ENCODE data around the gene HOXA7.
A peak's percentile ranks its signal among the peaks of the same experiment; 100 is the strongest.

DNA sequence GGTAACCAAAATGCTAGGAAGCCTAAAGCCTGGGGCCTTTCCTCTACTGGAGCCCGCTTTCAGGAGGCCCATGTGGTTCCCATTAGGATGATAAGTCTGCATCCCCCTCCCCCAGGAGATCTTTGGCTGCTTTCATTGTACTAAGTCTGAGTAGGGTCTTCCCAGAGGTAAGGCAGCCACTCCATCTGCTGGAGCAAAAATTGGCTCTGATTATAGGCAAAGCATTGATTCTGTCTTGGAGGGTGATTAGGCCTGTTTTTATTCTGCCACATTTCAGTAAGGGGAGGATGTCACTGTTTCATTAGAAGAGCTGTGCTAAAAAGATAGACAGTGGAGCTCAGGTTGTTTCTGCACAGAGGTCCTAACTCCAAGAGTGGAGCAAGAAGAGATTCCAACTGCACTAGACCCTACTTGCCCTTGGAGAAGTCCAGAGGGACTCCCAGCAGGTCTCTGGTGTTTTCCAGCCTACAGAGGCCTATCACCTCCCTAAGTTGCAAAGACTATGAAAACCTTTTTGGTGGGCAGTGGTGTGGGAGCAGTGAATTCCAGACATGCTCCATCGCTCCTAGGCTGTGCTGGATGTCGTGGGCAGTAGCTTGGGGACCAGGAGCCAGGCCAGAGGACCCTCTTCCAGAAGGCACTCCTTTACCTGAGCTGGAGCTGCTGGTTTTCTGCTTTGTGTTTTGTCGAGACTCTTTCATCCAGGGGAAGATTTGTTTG lies 46.8 kb downstream of the HOXA7 start:
- TF ChIP-seq POLR2A (IDR thresholded peaks at IDR 0.05; ENCODE audit: control extremely low read depth in 1 of 2, low read depth in 2 of 2, low read length in 2 of 2) (no peak), TEAD4 (IDR thresholded peaks at IDR 0.05; ENCODE audit: low read depth, low read length) (no peak), SIX5 (IDR thresholded peaks at IDR 0.05; ENCODE audit: low read depth, low read length) (no peak), BCL11A (IDR thresholded peaks at IDR 0.05; ENCODE audit: low read depth in 2 of 2, low read length in 2 of 2) (no peak), HDAC2 (IDR thresholded peaks at IDR 0.05; ENCODE audit: borderline replicate concordance in 1 of 2, low read depth in 2 of 2, low read length in 2 of 2) (no peak), KDM1A (IDR thresholded peaks at IDR 0.05; ENCODE audit: borderline replicate concordance, low read length) (no peak), JUND (IDR thresholded peaks at IDR 0.05; ENCODE audit: low read length) (no peak), CEBPB (IDR thresholded peaks at IDR 0.05; ENCODE audit: low read depth, low read length) (no peak), MAX (IDR thresholded peaks at IDR 0.05) (no peak), SUZ12 (IDR thresholded peaks at IDR 0.05; ENCODE audit: low read length) (peak; percentile 65; the same call in 1 of the 2 replicates), HDAC6 (IDR thresholded peaks at IDR 0.05; ENCODE audit: low read depth, low read length) (no peak), EP300 (IDR thresholded peaks at IDR 0.05; ENCODE audit: borderline replicate concordance in 1 of 2, low read depth in 2 of 2, low read length in 2 of 2) (no peak), SAP30 (IDR thresholded peaks at IDR 0.05; ENCODE audit: insufficient read depth, insufficient replicate concordance, low read length) (no peak)
- TF ChIP-seq, protein P1, sequence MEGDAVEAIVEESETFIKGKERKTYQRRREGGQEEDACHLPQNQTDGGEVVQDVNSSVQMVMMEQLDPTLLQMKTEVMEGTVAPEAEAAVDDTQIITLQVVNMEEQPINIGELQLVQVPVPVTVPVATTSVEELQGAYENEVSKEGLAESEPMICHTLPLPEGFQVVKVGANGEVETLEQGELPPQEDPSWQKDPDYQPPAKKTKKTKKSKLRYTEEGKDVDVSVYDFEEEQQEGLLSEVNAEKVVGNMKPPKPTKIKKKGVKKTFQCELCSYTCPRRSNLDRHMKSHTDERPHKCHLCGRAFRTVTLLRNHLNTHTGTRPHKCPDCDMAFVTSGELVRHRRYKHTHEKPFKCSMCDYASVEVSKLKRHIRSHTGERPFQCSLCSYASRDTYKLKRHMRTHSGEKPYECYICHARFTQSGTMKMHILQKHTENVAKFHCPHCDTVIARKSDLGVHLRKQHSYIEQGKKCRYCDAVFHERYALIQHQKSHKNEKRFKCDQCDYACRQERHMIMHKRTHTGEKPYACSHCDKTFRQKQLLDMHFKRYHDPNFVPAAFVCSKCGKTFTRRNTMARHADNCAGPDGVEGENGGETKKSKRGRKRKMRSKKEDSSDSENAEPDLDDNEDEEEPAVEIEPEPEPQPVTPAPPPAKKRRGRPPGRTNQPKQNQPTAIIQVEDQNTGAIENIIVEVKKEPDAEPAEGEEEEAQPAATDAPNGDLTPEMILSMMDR (IDR thresholded peaks at IDR 0.05; ENCODE audit: control extremely low read depth in 1 of 3, insufficient read depth in 1 of 3, low read depth in 1 of 3, low read length in 3 of 3) = no peak

Data from H1 (cell line).